Ascending aorta (tissue), 2 donors: ENCODE data around the gene USP5. TPM values are rescaled to one million over a fixed set of nuclear protein-coding genes. Genes with fewer than 3 reads are reported as not detected.
A peak's percentile ranks its signal among the peaks of the same experiment; 100 is the strongest.
"Not testable (repeated sequence)": the region's sequence is repeated elsewhere in the genome, so short reads cannot be mapped to it uniquely, and the experiment has no call there.

Source experiments
- DNase-seq, 2 donors: peaks; one replicate each; pipeline ENCODE4 v3.0.0-alpha.2; 2019; ENCODE audit warnings: low spot score in 2 of 2
- H3K27ac ChIP-seq, 2 donors: fragments of 200-600 bp; sonication (generic); one replicate each; pipeline ENCODE4 v1.5.1; 2016 to 2017; ENCODE audit warnings: mild to moderate bottlenecking in 1 of 2
- H3K27me3 ChIP-seq: fragments of 200-600 bp; sonication (generic); one replicate; pipeline ENCODE4 v1.5.1; 2017
- H3K36me3 ChIP-seq, 2 donors: fragments of 200-600 bp; sonication (generic); one replicate each; pipeline ENCODE4 v1.5.1; 2016
- H3K4me1 ChIP-seq, 2 donors: fragments of 200-600 bp; sonication (generic); one replicate each; pipeline ENCODE4 v1.5.1; 2016 to 2017; ENCODE audit warnings: mild to moderate bottlenecking in 1 of 2
- H3K4me3 ChIP-seq, 2 donors: fragments of 200-600 bp; sonication (generic); one replicate each; pipeline ENCODE4 v1.5.1; 2016 to 2017; ENCODE audit warnings: mild to moderate bottlenecking in 1 of 2
- H3K9me3 ChIP-seq, 2 donors: fragments of 200-600 bp; sonication (generic); one replicate each; pipeline ENCODE4 v1.5.1; 2016
- intact Hi-C: fragments of 100-400 bp; cut with DNase I; formaldehyde crosslinking; loops from one replicate; pipeline ENCODE4 v1.15.1; 2023
- total RNA-seq: library from RNA; depleted of rRNA; stranded (reverse); fragments of >200 nt; gene quantifications from one replicate; pipeline ENCODE4 v1.1.0, GENCODE V29; 2016
- TF ChIP-seq, protein P1 (sequence below), 3 experiments: fragments of 200-600 bp in 2 of 3; fragments of 450-650 bp in 1 of 3; sonication (generic) in 2 of 3; IDR thresholded peaks; one replicate each; pipeline ENCODE4 v1.5.1; 2016 to 2019; ENCODE audit warnings: antibody characterized with exemption in 3 of 3, mild to moderate bottlenecking in 1 of 3, moderate library complexity in 1 of 3

USP5 gene
- total RNA-seq, 1 donor from 2014 or later = 46.2 TPM

DNA sequence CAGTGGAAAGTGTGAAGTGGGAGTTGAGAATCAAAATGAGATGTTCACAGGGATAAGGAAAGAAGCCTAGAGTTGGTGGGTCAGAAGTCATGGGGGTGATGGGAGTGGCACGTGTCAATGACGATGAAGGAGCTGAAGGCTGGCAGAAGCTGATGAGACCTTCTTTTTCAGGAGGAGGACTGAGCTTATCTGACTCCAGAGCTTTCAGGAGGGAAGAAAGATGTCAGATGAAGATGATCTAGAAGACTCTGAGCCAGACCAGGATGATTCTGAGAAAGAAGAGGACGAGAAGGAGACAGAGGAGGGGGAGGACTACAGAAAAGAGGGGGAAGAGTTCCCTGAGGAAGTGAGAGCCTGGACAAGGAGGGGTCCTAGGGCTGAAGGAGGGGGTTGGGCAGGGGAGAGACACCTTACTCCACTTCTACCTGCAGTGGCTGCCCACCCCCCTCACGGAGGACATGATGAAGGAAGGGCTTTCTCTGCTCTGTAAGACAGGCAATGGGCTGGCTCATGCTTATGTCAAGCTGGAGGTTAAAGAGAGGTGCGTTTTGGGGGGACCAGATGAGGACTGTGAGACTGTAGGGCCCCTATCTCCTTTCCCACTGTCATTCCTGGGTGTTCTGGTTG is 53.6 kb downstream of the USP5 start:
- Histone ChIP-seq H3K27me3 (no peaks in the 10 kb centered on the region), H3K4me3 (peak overlapping the region; percentile 58 to 81), H3K27ac (peak overlapping the region; percentile 73 to 82), H3K9me3 (no peaks in the 10 kb centered on the region), H3K36me3 (peaks cover 0 to 4% of the 10 kb centered on the region in 2 donors), H3K4me1 (peaks cover 0 to 5% of the 10 kb centered on the region in 2 donors)
- no peak for DNase-seq
- intact Hi-C loops = no loop called here
- TF ChIP-seq, protein P1, sequence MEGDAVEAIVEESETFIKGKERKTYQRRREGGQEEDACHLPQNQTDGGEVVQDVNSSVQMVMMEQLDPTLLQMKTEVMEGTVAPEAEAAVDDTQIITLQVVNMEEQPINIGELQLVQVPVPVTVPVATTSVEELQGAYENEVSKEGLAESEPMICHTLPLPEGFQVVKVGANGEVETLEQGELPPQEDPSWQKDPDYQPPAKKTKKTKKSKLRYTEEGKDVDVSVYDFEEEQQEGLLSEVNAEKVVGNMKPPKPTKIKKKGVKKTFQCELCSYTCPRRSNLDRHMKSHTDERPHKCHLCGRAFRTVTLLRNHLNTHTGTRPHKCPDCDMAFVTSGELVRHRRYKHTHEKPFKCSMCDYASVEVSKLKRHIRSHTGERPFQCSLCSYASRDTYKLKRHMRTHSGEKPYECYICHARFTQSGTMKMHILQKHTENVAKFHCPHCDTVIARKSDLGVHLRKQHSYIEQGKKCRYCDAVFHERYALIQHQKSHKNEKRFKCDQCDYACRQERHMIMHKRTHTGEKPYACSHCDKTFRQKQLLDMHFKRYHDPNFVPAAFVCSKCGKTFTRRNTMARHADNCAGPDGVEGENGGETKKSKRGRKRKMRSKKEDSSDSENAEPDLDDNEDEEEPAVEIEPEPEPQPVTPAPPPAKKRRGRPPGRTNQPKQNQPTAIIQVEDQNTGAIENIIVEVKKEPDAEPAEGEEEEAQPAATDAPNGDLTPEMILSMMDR (IDR thresholded peaks at IDR 0.05) = no peak

DNA sequence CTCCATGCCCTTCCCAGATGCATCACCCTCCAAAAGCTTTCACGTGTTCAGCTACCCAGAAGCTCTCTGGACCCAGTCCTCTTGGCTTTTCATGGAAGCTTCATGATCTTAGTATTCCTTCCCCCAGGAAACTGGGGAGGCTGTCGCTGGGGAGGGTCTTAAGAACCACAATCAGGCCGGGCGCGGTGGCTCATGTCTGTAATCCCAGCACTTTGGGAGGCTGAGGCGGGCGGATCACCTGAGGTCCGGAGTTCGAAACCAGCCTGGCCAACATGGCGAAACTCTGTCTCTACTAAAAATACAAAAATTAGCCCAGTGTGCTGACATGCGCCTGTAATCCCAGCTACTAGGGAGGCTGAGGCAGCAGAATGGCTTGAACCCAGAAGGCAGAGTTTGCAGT is 56.2 kb downstream of the USP5 start:
- H3K9me3 ChIP-seq, DNase-seq, H3K4me1 ChIP-seq, intact Hi-C loops, H3K4me3 ChIP-seq, H3K36me3 ChIP-seq, H3K27me3 ChIP-seq, H3K27ac ChIP-seq: not testable (repeated sequence)

DNA sequence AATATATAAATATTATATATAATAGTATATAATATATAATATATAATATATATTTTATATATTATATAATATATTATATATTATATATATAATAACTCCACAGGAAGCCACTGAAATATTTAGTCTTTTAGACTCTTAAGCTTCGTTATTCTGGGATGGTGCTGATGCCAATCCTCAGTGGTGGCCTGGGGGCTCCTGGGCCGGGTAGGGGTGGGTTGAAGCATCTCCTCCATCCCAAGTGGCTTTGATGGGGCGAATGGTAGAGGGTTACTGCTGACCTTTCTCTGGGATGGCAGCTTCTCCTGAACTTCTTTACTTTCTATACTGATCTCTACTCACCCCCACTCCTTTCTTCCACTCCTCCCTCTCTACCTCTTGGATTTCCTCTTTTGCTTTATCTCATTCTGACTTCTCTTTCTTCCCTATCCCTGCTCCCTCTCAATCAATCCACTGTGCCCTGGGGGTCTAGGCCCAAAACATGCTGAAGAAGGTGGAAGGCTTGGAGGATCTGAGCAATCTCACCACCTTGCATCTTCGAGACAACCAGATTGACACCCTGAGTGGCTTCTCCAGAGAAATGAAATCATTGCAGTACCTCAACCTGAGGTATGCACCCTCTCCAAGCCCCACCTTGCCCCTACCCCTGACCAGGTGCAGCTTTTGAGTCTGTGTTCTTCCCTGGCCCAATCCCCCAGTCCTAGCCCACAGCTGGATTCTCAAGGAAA is 57.6 kb downstream of the USP5 start:
- Histone ChIP-seq H3K36me3 (peaks cover 0 to 4% of the 10 kb centered on the region in 2 donors), H3K9me3 (no peaks in the 10 kb centered on the region), H3K27ac (no peak overlapping the region), H3K27me3 (no peaks in the 10 kb centered on the region), H3K4me3 (no peak overlapping the region), H3K4me1 (peaks cover 4 to 5% of the 10 kb centered on the region in 2 donors)
- no peak for DNase-seq
- TF ChIP-seq, protein P1 (IDR thresholded peaks at IDR 0.05) = no peak
- intact Hi-C loops = no loop called here

DNA sequence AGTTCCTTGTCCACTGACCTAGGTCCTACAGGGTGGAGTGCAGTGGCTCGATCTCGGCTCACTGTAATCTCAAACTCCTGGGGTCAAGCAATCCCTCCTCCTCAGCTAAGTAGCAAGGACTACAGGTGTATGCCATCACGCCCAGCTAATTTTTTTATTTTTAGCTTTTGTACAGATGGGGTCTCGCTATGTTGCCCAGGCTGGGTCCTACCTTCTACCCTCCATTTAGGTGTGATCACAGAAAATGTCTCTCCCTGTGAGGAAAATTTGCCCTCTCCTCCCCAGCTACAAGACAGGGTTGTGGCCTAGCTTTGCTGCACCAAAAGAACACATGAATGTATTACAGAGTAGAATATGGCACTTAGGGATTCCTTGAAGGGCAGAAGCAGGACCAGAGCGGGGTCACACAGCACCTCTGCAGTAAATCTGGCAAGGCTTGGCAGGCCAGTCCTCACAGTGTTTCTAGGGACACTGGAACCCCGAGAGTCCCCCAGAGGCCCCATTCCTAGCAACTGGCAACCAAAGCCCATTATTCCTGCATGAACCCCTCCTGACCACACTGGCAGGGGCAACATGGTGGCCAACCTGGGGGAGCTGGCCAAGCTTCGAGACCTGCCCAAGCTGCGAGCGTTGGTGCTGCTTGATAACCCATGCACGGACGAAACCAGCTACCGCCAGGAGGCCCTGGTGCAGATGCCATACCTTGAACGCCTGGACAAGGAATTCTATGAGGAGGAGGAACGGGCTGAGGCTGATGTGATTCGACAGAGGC is 60.4 kb downstream of the USP5 start:
- Histone ChIP-seq H3K4me3 (no peak overlapping the region), H3K36me3 (peaks cover 1 to 10% of the 10 kb centered on the region in 2 donors), H3K27me3 (no peaks in the 10 kb centered on the region), H3K27ac (peak overlapping the region in 1 of 2 donors; percentile 40), H3K9me3 (no peaks in the 10 kb centered on the region), H3K4me1 (peaks cover 4 to 11% of the 10 kb centered on the region in 2 donors)
- intact Hi-C loops = no loop called here
- TF ChIP-seq, protein P1 (IDR thresholded peaks at IDR 0.05) = no peak
- DNase-seq = no peak

DNA sequence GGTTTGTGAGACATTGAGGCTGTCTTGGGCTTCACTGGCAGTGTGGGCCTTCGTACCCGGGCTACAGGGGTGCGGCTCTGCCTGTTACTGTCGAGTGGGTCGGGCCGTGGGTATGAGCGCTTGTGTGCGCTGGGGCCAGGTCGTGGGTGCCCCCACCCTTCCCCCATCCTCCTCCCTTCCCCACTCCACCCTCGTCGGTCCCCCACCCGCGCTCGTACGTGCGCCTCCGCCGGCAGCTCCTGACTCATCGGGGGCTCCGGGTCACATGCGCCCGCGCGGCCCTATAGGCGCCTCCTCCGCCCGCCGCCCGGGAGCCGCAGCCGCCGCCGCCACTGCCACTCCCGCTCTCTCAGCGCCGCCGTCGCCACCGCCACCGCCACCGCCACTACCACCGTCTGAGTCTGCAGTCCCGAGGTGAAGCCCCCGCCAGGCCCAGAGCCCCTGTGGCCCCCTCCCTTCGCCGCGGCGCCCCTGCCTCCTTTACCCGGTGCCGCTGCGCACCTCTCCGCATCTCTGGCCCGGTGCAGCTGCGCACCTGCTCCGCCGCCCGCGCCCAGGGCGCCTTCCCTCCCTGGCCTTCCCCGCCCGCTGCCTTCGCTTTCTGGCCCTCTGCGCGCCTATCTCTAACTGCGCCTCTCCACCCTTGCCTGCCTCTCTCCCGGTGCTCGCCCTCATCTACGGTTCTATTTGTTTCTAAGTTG is 62.4 kb downstream of the USP5 start, which contains the start of gene ENO2:
ENO2 (plus strand) TSS at position 335 of the 701 bp plus-strand sequence. CDS start 1,253 bp downstream, outside the sequence.
- peak; percentile 51 to 92 for DNase-seq
- Histone ChIP-seq H3K4me3 (peak within 1 kb of the TSS; percentile 81 to 89), H3K27ac (peak within 1 kb of the TSS; percentile 90 to 94), H3K36me3 (peaks cover 5 to 18% of the 10 kb centered on the region in 2 donors), H3K9me3 (no peaks in the 10 kb centered on the region), H3K27me3 (no peaks in the 10 kb centered on the region), H3K4me1 (peaks cover 4 to 11% of the 10 kb centered on the region in 2 donors)
- TF ChIP-seq, protein P1 (IDR thresholded peaks at IDR 0.05) = no peak
- intact Hi-C loops = no loop called here
